IMR-90 (cell line): ENCODE data around the gene KATNB1. TPM values are rescaled to one million over a fixed set of nuclear protein-coding genes. Genes with fewer than 3 reads are reported as not detected.

Experiments used
- ATAC-seq: fragments of 200-7000 bp; cut with Tn5 transposase; 2 replicates; pipeline ENCODE4 v1.9.1; 2020; ENCODE audit warnings: low read depth, mild to moderate bottlenecking, moderate library complexity
- BruUV-seq: library from RNA; stranded (reverse); fragments of 400-500 nt; replicated peaks from 2 replicates; lab custom pipeline; 2021; lab: Mats Ljungman, UMichigan
- CTCF ChIA-PET: fragments of 300-600 bp; formaldehyde crosslinking; extraction: SDS; loops from one replicate; lab custom pipeline; 2021; ENCODE audit warnings: antibody characterized with exemption; lab: Yijun Ruan, JAX
- POLR2A ChIA-PET: fragments of 300-600 bp; sonication (Branson Sonifier 250); formaldehyde crosslinking; loops from one replicate; lab custom pipeline; 2022; ENCODE audit warnings: antibody characterized with exemption; ENCODE audit not compliant: unreplicated experiment; lab: Charles Lee
- DNase-seq: peaks from one replicate; pipeline ENCODE4 v3.0.0; 2013
- H2AFZ ChIP-seq: replicated peaks from 2 replicates; pipeline ENCODE3; 2013; ENCODE audit warnings: low read length, mild to moderate bottlenecking; ENCODE audit not compliant: poor library complexity
- H2AK5ac ChIP-seq: 2 replicates; pipeline ENCODE4 v1.6.1; 2013; ENCODE audit warnings: low read depth, low read length, inconsistent platforms
- H2AK9ac ChIP-seq: replicated peaks from 2 replicates; pipeline ENCODE3; 2013; ENCODE audit warnings: mild to moderate bottlenecking, low read depth, low read length, moderate library complexity; ENCODE audit not compliant: poor library complexity
- H2BK120ac ChIP-seq: 2 replicates; pipeline ENCODE4 v1.6.1; 2013; ENCODE audit warnings: low read depth, low read length, inconsistent platforms
- H2BK15ac ChIP-seq: 3 replicates; pipeline ENCODE4 v1.6.1; 2013; ENCODE audit warnings: low read depth, low read length, inconsistent platforms
- H2BK20ac ChIP-seq: 2 replicates; pipeline ENCODE4 v1.6.1; 2013; ENCODE audit warnings: low read depth, mild to moderate bottlenecking, inconsistent platforms, low read length, moderate library complexity
- H2BK5ac ChIP-seq: 2 replicates; pipeline ENCODE4 v1.6.1; 2013; ENCODE audit warnings: mild to moderate bottlenecking, low read depth, low read length, inconsistent platforms; ENCODE audit not compliant: poor library complexity, severe bottlenecking
- H3K14ac ChIP-seq: replicated peaks from 2 replicates; pipeline ENCODE4 v1.6.1; 2013; ENCODE audit warnings: low read depth, low read length, inconsistent platforms
- H3K18ac ChIP-seq: 2 replicates; pipeline ENCODE4 v1.6.1; 2013; ENCODE audit warnings: low read depth, low read length, control low read depth
- H3K23ac ChIP-seq: 2 replicates; pipeline ENCODE4 v1.6.1; 2013; ENCODE audit warnings: low read depth, low read length, inconsistent platforms
- H3K27ac ChIP-seq: 2 replicates; pipeline ENCODE4 v1.5.1; 2013; ENCODE audit warnings: mild to moderate bottlenecking, control low read depth, low read length; ENCODE audit not compliant: insufficient read depth
- H3K27me3 ChIP-seq: 2 replicates; pipeline ENCODE4 v1.6.1; 2013; ENCODE audit warnings: low read length; ENCODE audit not compliant: control insufficient read depth, insufficient read depth
- H3K36me3 ChIP-seq: 2 replicates; pipeline ENCODE4 v1.6.1; 2013; ENCODE audit warnings: low read length, mixed read lengths; ENCODE audit not compliant: control insufficient read depth, insufficient read depth
- H3K4ac ChIP-seq: 2 replicates; pipeline ENCODE4 v1.6.1; 2013; ENCODE audit warnings: low read depth, low read length, inconsistent platforms
- H3K4me1 ChIP-seq: 2 replicates; pipeline ENCODE4 v1.6.1; 2013; ENCODE audit warnings: low read length, mixed read lengths; ENCODE audit not compliant: control insufficient read depth, insufficient read depth
- H3K4me2 ChIP-seq: 2 replicates; pipeline ENCODE4 v1.6.1; 2013; ENCODE audit warnings: low read depth, mild to moderate bottlenecking, control low read depth, low read length, moderate library complexity
- H3K4me3 ChIP-seq: 2 replicates; pipeline ENCODE4 v1.5.1; 2013; ENCODE audit warnings: low read depth, mild to moderate bottlenecking, control low read depth, low read length, moderate library complexity; ENCODE audit not compliant: insufficient read depth
- H3K56ac ChIP-seq: 2 replicates; pipeline ENCODE4 v1.6.1; 2013; ENCODE audit warnings: low read length, inconsistent platforms; ENCODE audit not compliant: insufficient read depth; ENCODE audit errors: extremely low read depth
- H3K79me1 ChIP-seq, 2 experiments: 2 replicates each; pipeline ENCODE4 v1.6.1; 2013; ENCODE audit warnings: low read length in 2 of 2, inconsistent platforms in 1 of 2, low read depth in 1 of 2
- H3K9ac ChIP-seq: 2 replicates; pipeline ENCODE4 v1.6.1; 2013; ENCODE audit warnings: low read depth, low read length, control low read depth
- H3K9me1 ChIP-seq: 2 replicates; pipeline ENCODE4 v1.6.1; 2013; ENCODE audit warnings: low read length, inconsistent platforms; ENCODE audit not compliant: insufficient read depth
- H3K9me3 ChIP-seq: 2 replicates; pipeline ENCODE4 v1.6.1; 2013; ENCODE audit warnings: low read length; ENCODE audit not compliant: control insufficient read depth, insufficient read depth
- H4K20me1 ChIP-seq: 2 replicates; pipeline ENCODE4 v1.6.1; 2013; ENCODE audit warnings: low read length, inconsistent platforms; ENCODE audit not compliant: insufficient read depth
- H4K5ac ChIP-seq: 2 replicates; pipeline ENCODE4 v1.6.1; 2013; ENCODE audit warnings: mild to moderate bottlenecking, low read depth, low read length, control low read depth
- H4K8ac ChIP-seq, 2 experiments: 2 replicates each; pipeline ENCODE4 v1.6.1; 2013; ENCODE audit warnings: low read depth in 2 of 2, low read length in 2 of 2, control low read depth in 1 of 2, inconsistent platforms in 1 of 2
- H4K91ac ChIP-seq: 2 replicates; pipeline ENCODE4 v1.6.1; 2013; ENCODE audit warnings: low read depth, low read length, inconsistent platforms; ENCODE audit not compliant: insufficient read depth
- BHLHE40 ChIP-seq: fragments of 150-350 bp; IDR thresholded peaks from 2 replicates; pipeline ENCODE4 v1.6.1; 2016; ENCODE audit warnings: mild to moderate bottlenecking, low read depth, low read length
- MAFK ChIP-seq: IDR thresholded peaks from 2 replicates; pipeline ENCODE4 v1.6.1; 2012; ENCODE audit warnings: low read depth, low read length, improper control_type of control experiment
- NFE2L2 ChIP-seq: fragments of 150-350 bp; IDR thresholded peaks from 2 replicates; pipeline ENCODE4 v1.6.1; 2016; ENCODE audit warnings: low read depth, mild to moderate bottlenecking, low read length
- WGBS, 2 experiments: methylation state at CpG; one replicate each; pipeline versions ENCODE4 v1.1.5 to v1.1.7; 2013; ENCODE audit warnings: missing lambda C conversion rate in 2 of 2; ENCODE audit not compliant: insufficient read length in 1 of 2; ENCODE audit errors: extremely low coverage in 2 of 2; 5-methylcytosine and 5-hydroxymethylcytosine counted together
- dilution Hi-C: fragments of 300-500 bp; cut with HindIII; formaldehyde crosslinking; loops from one replicate; pipeline ENCODE4 v1.14.3; 2018; ENCODE audit warnings: low sequenced_read_pairs; ENCODE audit not compliant: unreplicated experiment
- in situ Hi-C: fragments of 300-500 bp; cut with MboI; formaldehyde crosslinking; loops from 3 replicates; pipeline ENCODE4 v1.14.3; 2019; ENCODE audit warnings: low sequenced_read_pairs, inconsistent platforms, mixed read lengths
- intact Hi-C: fragments of 100-400 bp; cut with micrococcal nuclease; formaldehyde crosslinking; loops from 2 replicates; pipeline ENCODE4 v1.10.0; 2022
- polyA plus RNA-seq, 3 experiments: library from polyadenylated mRNA; depleted of rRNA; stranded (reverse); fragments of >200 nt; gene quantifications; 2 replicates each; pipeline ENCODE4 v1.2.3, GENCODE V29; 2012; ENCODE audit warnings: low replicate concordance in 1 of 3
- total RNA-seq: library from RNA; depleted of rRNA; stranded (reverse); fragments of >200 nt; gene quantifications from 2 replicates; pipeline ENCODE4 v1.2.3, GENCODE V29; 2012

Gene KATNB1
- total and polyA plus RNA-seq, 2 of the 4 experiments (the other 2 are of a cell fraction) = 10.9 to 23.5 TPM

- POLR2A ChIA-PET = no interaction called here
- Histone ChIP-seq H3K27ac (no peak overlapping the region), H3K14ac (no peak overlapping the region), H4K5ac (no peak overlapping the region), H4K20me1 (no peaks in the 10 kb centered on the region; the same call in 1 of the 2 replicates), H3K9me3 (no peaks in the 10 kb centered on the region), H2BK120ac (no peak overlapping the region), H2AFZ (no peak overlapping the region), H3K9me1 (no peaks in the 10 kb centered on the region), H3K4me2 (no peak overlapping the region), H2BK15ac (no peak overlapping the region), H3K27me3 (no peaks in the 10 kb centered on the region), H3K18ac (no peak overlapping the region), H4K91ac (no peak overlapping the region), H4K8ac (no peak overlapping the region), H2AK9ac (no peak overlapping the region), H3K23ac (no peak overlapping the region), H3K79me1 (no peaks in the 10 kb centered on the region), H2AK5ac (no peak overlapping the region), H3K9ac (no peak overlapping the region), H3K36me3 (peaks cover 32% of the 10 kb centered on the region), H3K4me3 (no peak overlapping the region), H2BK5ac (no peak overlapping the region), H3K4me1 (0 out of 2 replicates have a peak, but pooled peaks cover 2% of the 10 kb centered on the region), H3K4ac (no peak overlapping the region), H3K56ac (no peak overlapping the region), H2BK20ac (no peak overlapping the region)
- in situ Hi-C loops (loop anchor here (10.0 kb wide), 2 partner anchors 112 to 252 kb away; partner anchors contain the start of genes USB1 and ZNF319), intact Hi-C loops (no loop called here), dilution Hi-C loops (no loop called here)
- TF ChIP-seq BHLHE40 (no peak), NFE2L2 (no peak), MAFK (no peak)
- DNase-seq = no peak
- WGBS, 2 experiments = 88% methylated on average over 18 of the region's 44 CpGs; no CpG with 5 or more reads in 1 of the 2 experiments
- CTCF ChIA-PET = no interaction called here
- BruUV-seq = no TSS peak
- ATAC-seq = no peak
Measured at GRCh38 chr16:57752581-57753447, 17.2 kb downstream of the KATNB1 start.
